Neuronal stem cell (in vitro differentiated cells): ENCODE results near the gene MAP3K4.

Source experiments
- DNase-seq: peaks from one replicate; pipeline ENCODE4 v3.0.0-alpha.2; 2013; ENCODE audit warnings: low spot score
- H2AFZ ChIP-seq: one replicate; pipeline ENCODE4 v1.6.1; 2013; ENCODE audit warnings: mild to moderate bottlenecking, low read length, inconsistent platforms
- H2AK5ac ChIP-seq: 2 replicates; pipeline ENCODE4 v1.6.1; 2013; ENCODE audit warnings: low read depth, mild to moderate bottlenecking, inconsistent platforms, low read length, moderate library complexity, mixed read lengths
- H2BK120ac ChIP-seq: 2 replicates; pipeline ENCODE4 v1.6.1; 2013; ENCODE audit warnings: low read depth, mild to moderate bottlenecking, inconsistent platforms, low read length, moderate library complexity, mixed read lengths
- H2BK12ac ChIP-seq: one replicate; pipeline ENCODE4 v1.6.1; 2013; ENCODE audit warnings: low read length, inconsistent platforms
- H2BK15ac ChIP-seq: 2 replicates; pipeline ENCODE4 v1.6.1; 2013; ENCODE audit warnings: mild to moderate bottlenecking, low read length, inconsistent platforms, mixed read lengths
- H2BK5ac ChIP-seq: one replicate; pipeline ENCODE4 v1.6.1; 2013; ENCODE audit warnings: inconsistent platforms, mild to moderate bottlenecking, low read length, moderate library complexity
- H3K14ac ChIP-seq: one replicate; pipeline ENCODE4 v1.6.1; 2013; ENCODE audit warnings: low read length, inconsistent platforms
- H3K18ac ChIP-seq: 2 replicates; pipeline ENCODE4 v1.6.1; 2013; ENCODE audit warnings: low read length, inconsistent platforms
- H3K23ac ChIP-seq: 2 replicates; pipeline ENCODE4 v1.6.1; 2013; ENCODE audit warnings: low read depth, mild to moderate bottlenecking, mixed read lengths, low read length, inconsistent platforms; ENCODE audit not compliant: poor library complexity
- H3K27ac ChIP-seq: replicated peaks from 3 replicates; pipeline ENCODE4 v1.5.1; 2013; ENCODE audit warnings: low read length, inconsistent platforms
- H3K27me3 ChIP-seq, 3 experiments: 2 replicates each; pipeline ENCODE4 v1.6.1; 2013; ENCODE audit warnings: low read length in 3 of 3, mild to moderate bottlenecking in 2 of 3, inconsistent platforms in 1 of 3, low read depth in 1 of 3, mixed read lengths in 1 of 3, moderate library complexity in 1 of 3; ENCODE audit not compliant: control insufficient read depth in 3 of 3, insufficient read depth in 3 of 3
- H3K36me3 ChIP-seq, 2 donors: replicated peaks in 1 of 2; 2 replicates each; pipeline ENCODE4 v1.6.1; 2013; ENCODE audit warnings: low read length in 2 of 2; ENCODE audit not compliant: control insufficient read depth in 2 of 2, insufficient read depth in 2 of 2
- H3K4ac ChIP-seq: 2 replicates; pipeline ENCODE4 v1.6.1; 2013; ENCODE audit warnings: inconsistent platforms, mild to moderate bottlenecking, low read length, moderate library complexity
- H3K4me1 ChIP-seq, 2 donors: 1 replicate in 1 of 2; 2 replicates in 1 of 2; pipeline ENCODE4 v1.6.1; 2013; ENCODE audit warnings: low read length in 2 of 2, low read depth in 1 of 2; ENCODE audit not compliant: control insufficient read depth in 2 of 2, insufficient read depth in 1 of 2
- H3K4me2 ChIP-seq: one replicate; pipeline ENCODE4 v1.6.1; 2013; ENCODE audit warnings: mild to moderate bottlenecking, low read length, inconsistent platforms; ENCODE audit not compliant: insufficient read depth, poor library complexity, severe bottlenecking
- H3K4me3 ChIP-seq, 2 donors: 2 replicates each; pipeline ENCODE4 v1.5.1; 2013; ENCODE audit warnings: low read length in 2 of 2, mild to moderate bottlenecking in 2 of 2, inconsistent platforms in 1 of 2, moderate library complexity in 1 of 2
- H3K79me1 ChIP-seq: one replicate; pipeline ENCODE4 v1.6.1; 2013; ENCODE audit warnings: low read depth, mild to moderate bottlenecking, inconsistent platforms, low read length, moderate library complexity
- H3K9ac ChIP-seq: one replicate; pipeline ENCODE4 v1.6.1; 2013; ENCODE audit warnings: mild to moderate bottlenecking, low read depth, low read length, inconsistent platforms; ENCODE audit not compliant: poor library complexity
- H3K9me3 ChIP-seq, 2 donors: replicated peaks in 1 of 2; 2 replicates each; pipeline versions ENCODE3 to v1.6.1; 2013; ENCODE audit warnings: low read length in 2 of 2, mild to moderate bottlenecking in 2 of 2, inconsistent platforms in 1 of 2, low read depth in 1 of 2, mixed read lengths in 1 of 2, moderate library complexity in 1 of 2; ENCODE audit not compliant: control insufficient read depth in 2 of 2, insufficient read depth in 1 of 2
- H4K8ac ChIP-seq: one replicate; pipeline ENCODE4 v1.6.1; 2013; ENCODE audit warnings: low read depth, mild to moderate bottlenecking, inconsistent platforms, low read length, moderate library complexity
- H4K91ac ChIP-seq: one replicate; pipeline ENCODE4 v1.6.1; 2013; ENCODE audit warnings: low read length, low read depth, mild to moderate bottlenecking, inconsistent platforms; ENCODE audit not compliant: poor library complexity
- WGBS, 2 donors: extraction: QIAGEN DNeasy Blood & Tissue Kit; methylation state at CpG; one replicate each; pipeline ENCODE4 v1.1.7; 2013; ENCODE audit warnings: missing lambda C conversion rate in 2 of 2, mixed read lengths in 1 of 2; ENCODE audit not compliant: insufficient read length in 2 of 2, insufficient replicate concordance in 1 of 2; ENCODE audit errors: extremely low coverage in 2 of 2; 5-methylcytosine and 5-hydroxymethylcytosine counted together

MAP3K4 gene

GRCh38 chr6:160962835-160963623, 28.5 kb upstream of the MAP3K4 start:
- no peak overlapping the region for H4K91ac ChIP-seq

GRCh38 chr6:160963651-160964050, 27.9 kb upstream of the MAP3K4 start:
- no peak overlapping the region for H3K4ac ChIP-seq
- H3K4me3 ChIP-seq, result no peak overlapping the region
- H3K18ac ChIP-seq, result no peak overlapping the region
- no peak overlapping the region for H3K14ac ChIP-seq
- H2BK5ac ChIP-seq, result no peak overlapping the region
- H4K8ac ChIP-seq, result no peak overlapping the region
- no peaks in the 10 kb centered on the region for H3K36me3 ChIP-seq
- H2BK120ac ChIP-seq, result no peak overlapping the region
- peaks cover 2 to 23% of the 10 kb centered on the region in 2 donors for H3K4me1 ChIP-seq
- H3K27me3 ChIP-seq, result no peaks in the 10 kb centered on the region
- H3K4me2 ChIP-seq, result no peak overlapping the region
- H3K9ac ChIP-seq, result no peak overlapping the region
- no peak overlapping the region for H2AK5ac ChIP-seq
- H3K27ac ChIP-seq, result no peak overlapping the region
- WGBS, 2 donors, result no CpG with 5 or more reads among the region's 8 CpGs
- no peaks in the 10 kb centered on the region for H3K79me1 ChIP-seq
- no peak overlapping the region for H3K23ac ChIP-seq
- H2BK15ac ChIP-seq, result no peak overlapping the region
- H3K9me3 ChIP-seq, result no peaks in the 10 kb centered on the region
- H2BK12ac ChIP-seq, result no peak overlapping the region
- no peak overlapping the region for H4K91ac ChIP-seq
- H2AFZ ChIP-seq, result no peak overlapping the region
- DNase-seq, result no peak

More at GRCh38 chr6:160962835-160963623, 28.5 kb upstream of the MAP3K4 start:
- H3K4me3 ChIP-seq, result no peak overlapping the region
- peak overlapping the region; percentile 71 for H3K18ac ChIP-seq
- no peaks in the 10 kb centered on the region for H3K36me3 ChIP-seq
- peak overlapping the region; percentile 77 for H2AK5ac ChIP-seq
- peaks cover 2 to 23% of the 10 kb centered on the region in 2 donors for H3K4me1 ChIP-seq
- no peak for DNase-seq
- H2BK15ac ChIP-seq, result peak overlapping the region; percentile 17
- H3K4ac ChIP-seq, result no peak overlapping the region
- H2BK120ac ChIP-seq, result no peak overlapping the region
- H3K27me3 ChIP-seq, result no peaks in the 10 kb centered on the region
- no peak overlapping the region for H3K23ac ChIP-seq
- H3K79me1 ChIP-seq, result no peaks in the 10 kb centered on the region
- no peaks in the 10 kb centered on the region for H3K9me3 ChIP-seq
- no peak overlapping the region for H3K27ac ChIP-seq
- no peak overlapping the region for H3K14ac ChIP-seq
- H4K8ac ChIP-seq, result no peak overlapping the region
- no peak overlapping the region for H2BK12ac ChIP-seq
- no peak overlapping the region for H2AFZ ChIP-seq
- no CpG with 5 or more reads among the region's 15 CpGs for WGBS, 2 donors
- H3K4me2 ChIP-seq, result no peak overlapping the region
- H3K9ac ChIP-seq, result peak overlapping the region; percentile 50
- H2BK5ac ChIP-seq, result no peak overlapping the region

GRCh38 chr6:160965893-160966292, 25.7 kb upstream of the MAP3K4 start:
- Histone ChIP-seq H2BK120ac (no peak overlapping the region), H3K9ac (no peak overlapping the region)
- WGBS, 2 donors, result no CpG with 5 or more reads among the region's 5 CpGs

GRCh38 chr6:160966493-160967229, 24.9 kb upstream of the MAP3K4 start:
- no CpG with 5 or more reads among the region's 7 CpGs for WGBS, 2 donors
- H3K18ac ChIP-seq, result no peak overlapping the region
- no peak overlapping the region for H3K23ac ChIP-seq
- no peak overlapping the region for H3K14ac ChIP-seq
- H2BK120ac ChIP-seq, result no peak overlapping the region
- no peak overlapping the region for H3K4me2 ChIP-seq
- H3K9me3 ChIP-seq, result no peaks in the 10 kb centered on the region
- H2AK5ac ChIP-seq, result no peak overlapping the region
- H3K27ac ChIP-seq, result no peak overlapping the region
- no peaks in the 10 kb centered on the region for H3K27me3 ChIP-seq
- no peak overlapping the region for H2BK5ac ChIP-seq
- no peak overlapping the region for H4K8ac ChIP-seq
- H2BK12ac ChIP-seq, result no peak overlapping the region
- no peaks in the 10 kb centered on the region for H3K4me1 ChIP-seq
- H4K91ac ChIP-seq, result no peak overlapping the region
- no peaks in the 10 kb centered on the region for H3K36me3 ChIP-seq
- no peak overlapping the region for H2BK15ac ChIP-seq
- H3K4me3 ChIP-seq, result no peak overlapping the region
- no peak overlapping the region for H3K9ac ChIP-seq
- H3K79me1 ChIP-seq, result no peaks in the 10 kb centered on the region
- no peak overlapping the region for H2AFZ ChIP-seq
- no peak for DNase-seq
- no peak overlapping the region for H3K4ac ChIP-seq

More at GRCh38 chr6:160965893-160966292, 25.7 kb upstream of the MAP3K4 start:
- H3K9me3 ChIP-seq, result no peaks in the 10 kb centered on the region
- H2AFZ ChIP-seq, result no peak overlapping the region
- no peak overlapping the region for H3K4ac ChIP-seq
- no peaks in the 10 kb centered on the region for H3K79me1 ChIP-seq
- H3K27me3 ChIP-seq, result no peaks in the 10 kb centered on the region
- H2BK12ac ChIP-seq, result no peak overlapping the region
- no peak overlapping the region for H4K91ac ChIP-seq
- no peak for DNase-seq
- no peaks in the 10 kb centered on the region for H3K36me3 ChIP-seq
- no peak overlapping the region for H3K4me2 ChIP-seq
- peaks cover 0 to 4% of the 10 kb centered on the region in 2 donors for H3K4me1 ChIP-seq
- no peak overlapping the region for H3K27ac ChIP-seq
- no peak overlapping the region for H3K14ac ChIP-seq
- H3K23ac ChIP-seq, result no peak overlapping the region
- H2BK5ac ChIP-seq, result no peak overlapping the region
- no peak overlapping the region for H3K4me3 ChIP-seq
- no peak overlapping the region for H2AK5ac ChIP-seq
- no peak overlapping the region for H3K18ac ChIP-seq
- no peak overlapping the region for H2BK15ac ChIP-seq
- no peak overlapping the region for H4K8ac ChIP-seq
